AG09319 (cell line): Measurements from ENCODE around the gene DOCK3.
"Not testable (repeated sequence)": the region's sequence is repeated elsewhere in the genome, so short reads cannot be mapped to it uniquely, and the experiment has no call there.

Experiments used
- DNase-seq: peaks from one replicate; pipeline ENCODE4 v3.0.0-alpha.2; 2010; ENCODE audit warnings: low read depth; ENCODE audit errors: extremely low read depth
- CTCF ChIP-seq: IDR thresholded peaks from 2 replicates; pipeline ENCODE4 v1.5.1; 2011; ENCODE audit warnings: low read depth, mild to moderate bottlenecking, inconsistent platforms, low read length, moderate library complexity

The DOCK3 gene

DNA sequence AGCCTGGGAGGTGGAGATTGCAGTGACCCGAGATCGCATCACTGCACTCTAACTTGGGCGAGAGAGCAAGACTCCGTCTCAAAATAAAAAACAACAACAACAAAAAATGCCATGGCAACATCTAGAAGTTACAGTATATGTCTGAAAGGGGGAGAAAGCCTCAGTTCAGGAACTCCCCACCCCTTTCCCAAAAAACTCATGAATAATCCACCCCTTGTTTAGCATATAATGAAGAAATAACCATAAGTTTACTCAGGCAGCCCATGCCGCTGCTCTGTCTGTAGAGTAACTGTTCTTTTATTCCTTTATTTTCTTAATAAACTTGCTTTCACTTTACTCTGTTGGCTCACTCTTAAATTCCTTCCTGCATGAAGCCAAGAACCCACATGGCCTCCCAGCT is 145.2 kb downstream of the DOCK3 start:
- TF ChIP-seq CTCF: no peak
- DNase-seq: no peak

- DNase-seq: no peak
- no peak for TF ChIP-seq CTCF
Measured at GRCh38 chr3:50825841-50826240, 151.1 kb downstream of the DOCK3 start.

DNA sequence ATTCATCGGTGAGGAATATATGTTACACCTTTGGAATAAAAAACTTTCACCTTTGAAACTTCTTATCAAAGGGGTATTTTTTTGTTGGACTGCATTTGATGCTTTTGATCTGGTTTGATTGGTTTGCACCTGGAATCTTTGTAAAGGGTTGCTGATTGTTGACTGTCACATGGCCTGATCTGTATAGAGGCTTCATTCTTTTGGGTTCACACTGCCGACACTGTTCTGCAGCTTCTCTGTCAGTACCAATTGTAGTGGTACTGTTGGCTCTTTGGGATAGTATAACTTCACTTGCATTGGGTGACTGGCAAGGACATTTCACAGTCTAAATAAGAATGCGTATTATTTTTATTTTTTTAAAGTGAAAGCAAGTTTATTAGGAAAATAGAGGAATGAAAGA is 155.7 kb downstream of the DOCK3 start:
- TF ChIP-seq CTCF: no peak
- DNase-seq: no peak

GRCh38 chr3:50831009-50831408 is 156.3 kb downstream of the DOCK3 start:
- not testable (repeated sequence) for DNase-seq

DNA sequence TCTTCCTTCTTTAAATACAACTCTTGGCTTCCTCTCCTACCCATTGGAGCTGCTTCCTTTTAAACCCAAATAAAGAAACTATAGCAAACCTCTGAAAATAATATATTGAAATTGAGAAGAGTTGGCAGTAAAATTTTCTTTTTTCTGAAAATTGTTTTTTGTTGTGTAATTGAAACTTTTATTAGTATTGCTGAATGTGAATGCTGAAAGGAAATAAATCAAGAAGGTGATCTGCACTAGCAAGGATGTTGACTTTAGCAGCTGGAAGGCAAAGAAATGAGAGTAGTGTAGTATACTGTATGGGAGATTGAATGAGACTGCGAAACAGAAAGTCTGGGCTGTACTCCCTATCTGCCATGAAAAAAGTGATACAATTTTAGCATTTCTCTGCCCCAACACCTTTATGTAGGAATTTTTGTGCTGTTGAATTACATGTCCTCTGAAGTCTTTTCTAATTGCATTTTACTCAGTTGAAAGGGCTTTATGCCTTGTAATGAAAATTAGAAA is 166.3 kb downstream of the DOCK3 start:
- TF ChIP-seq CTCF: no peak
- no peak for DNase-seq

GRCh38 chr3:50848308-50848707 is 173.6 kb downstream of the DOCK3 start:
- DNase-seq: no peak
- no peak for TF ChIP-seq CTCF

DNA sequence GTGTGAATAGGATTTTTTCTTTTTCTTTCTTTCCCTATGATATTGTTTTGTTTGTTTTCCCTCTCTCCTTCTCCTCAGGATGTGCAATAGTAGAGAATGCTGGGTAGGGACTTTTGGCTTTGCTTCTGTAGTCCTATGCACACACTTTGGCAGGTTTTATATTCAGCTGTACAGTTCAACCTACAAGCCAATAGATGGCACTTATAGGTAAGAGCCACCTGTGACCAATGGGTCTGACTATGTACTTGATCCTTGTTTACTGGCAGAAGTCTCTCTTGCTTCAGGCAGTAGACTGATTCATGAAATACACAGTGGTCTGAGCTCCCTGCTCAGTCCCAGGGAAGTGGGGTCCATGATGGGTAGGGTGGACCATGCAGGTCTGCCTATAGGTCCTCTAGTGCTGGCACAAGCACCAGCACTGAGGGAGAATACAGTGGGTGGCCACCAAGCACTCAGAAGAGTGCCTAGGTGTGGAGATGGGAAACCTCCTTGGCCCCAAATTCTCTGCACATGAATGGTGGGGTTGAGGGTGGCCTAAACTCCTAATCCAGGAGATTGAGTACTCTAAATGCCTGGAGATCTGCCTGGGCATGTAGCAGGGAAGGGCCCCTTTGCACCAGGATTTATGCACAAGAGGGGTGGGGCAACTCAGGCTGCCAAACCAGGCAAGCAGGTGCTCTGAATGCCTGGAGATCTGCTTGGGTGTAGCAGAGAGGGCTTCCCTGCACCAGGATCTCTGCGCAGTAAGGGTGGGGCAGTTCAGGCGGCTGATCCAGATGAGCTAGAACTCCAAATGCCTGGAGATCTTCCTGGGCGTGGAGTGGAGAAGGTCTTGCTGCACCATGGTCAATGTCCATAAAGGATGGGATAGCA is 176.1 kb downstream of the DOCK3 start:
- TF ChIP-seq CTCF: no peak
- no peak for DNase-seq

DNA sequence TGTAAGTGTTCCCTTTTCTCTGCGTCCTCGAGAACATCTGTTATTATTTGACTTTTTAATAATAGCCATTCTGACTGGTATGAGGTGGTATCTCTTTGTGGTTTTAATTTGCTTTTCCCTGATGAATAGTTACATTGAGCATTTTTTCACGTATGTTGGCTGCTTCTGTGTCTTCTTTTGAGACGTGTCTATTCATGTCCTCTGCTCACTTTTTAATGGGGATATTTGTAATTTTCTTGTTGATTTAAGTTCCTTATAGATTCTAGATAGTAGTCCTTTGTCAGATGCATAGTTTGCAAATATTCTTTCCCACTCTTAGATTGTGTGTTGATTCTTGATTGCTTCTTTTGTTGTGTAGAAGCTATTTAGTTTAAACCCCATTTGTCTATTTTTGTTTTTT is 179.2 kb downstream of the DOCK3 start:
- no peak for TF ChIP-seq CTCF
- no peak for DNase-seq
